Measurements from ENCODE around the gene TCF7L2. TPM values are rescaled to one million over a fixed set of nuclear protein-coding genes. Genes with fewer than 3 reads are reported as not detected.
A peak's percentile ranks its signal among the peaks of the same experiment; 100 is the strongest.

Gene TCF7L2
- polyA plus RNA-seq, 3 donors = 2.1 to 23.5 (median 6.1) TPM

- Histone ChIP-seq H4K20me1 (ENCODE audit: insufficient read depth, low read length) (no peaks in the 10 kb centered on the region), H3K4me2 (replicated peaks; ENCODE audit: extremely low read depth, low read length, poor library complexity, severe bottlenecking) (no peak overlapping the region), H3K27ac (ENCODE audit: low read depth in 1 of 2, low read length in 2 of 2) (no peak overlapping the region), H3K9ac (ENCODE audit: insufficient read depth, low read length, poor library complexity, severe bottlenecking) (no peak overlapping the region), H3K4me3 (replicated peaks in 1 of 3; ENCODE audit: low read depth in 2 of 3, low read length in 3 of 3) (no peak overlapping the region), H3K4me1 (ENCODE audit: control insufficient read depth in 1 of 2, insufficient read depth in 2 of 2, low read length in 2 of 2) (peaks cover 22 to 34% of the 10 kb centered on the region in 2 donors), H3K9me3 (replicated peaks in 1 of 2; ENCODE audit: control insufficient read depth in 1 of 2, insufficient read depth in 1 of 2, low read length in 2 of 2) (no peaks in the 10 kb centered on the region), H3K79me2 (ENCODE audit: insufficient read depth, low read length) (no peaks in the 10 kb centered on the region), H2AFZ (ENCODE audit: insufficient read depth, low read depth, low read length, poor library complexity, severe bottlenecking) (no peak overlapping the region), H3K36me3 (replicated peaks in 1 of 2; ENCODE audit: control insufficient read depth in 1 of 2, insufficient read depth in 2 of 2, low read length in 2 of 2) (peaks cover 33 to 60% of the 10 kb centered on the region in 2 donors), H3K27me3 (ENCODE audit: control insufficient read depth in 2 of 2, insufficient read depth in 2 of 2, low read length in 2 of 2) (no peaks in the 10 kb centered on the region)
- H3K27me3 Mint-ChIP-seq (ENCODE audit: low read depth in 3 of 3) = peaks cover 0 to 6% (median 0%) of the 10 kb centered on the region in 3 donors
- no peak overlapping the region for H3K4me3 Mint-ChIP-seq
- H3K36me3 Mint-ChIP-seq = peaks cover 56 to 73% of the 10 kb centered on the region in 2 donors
- intact Hi-C loops (cut with micrococcal nuclease) = no loop called here
- DNase-seq = peak in 1 of 3 donors; percentile 23
- TF ChIP-seq, protein P1, sequence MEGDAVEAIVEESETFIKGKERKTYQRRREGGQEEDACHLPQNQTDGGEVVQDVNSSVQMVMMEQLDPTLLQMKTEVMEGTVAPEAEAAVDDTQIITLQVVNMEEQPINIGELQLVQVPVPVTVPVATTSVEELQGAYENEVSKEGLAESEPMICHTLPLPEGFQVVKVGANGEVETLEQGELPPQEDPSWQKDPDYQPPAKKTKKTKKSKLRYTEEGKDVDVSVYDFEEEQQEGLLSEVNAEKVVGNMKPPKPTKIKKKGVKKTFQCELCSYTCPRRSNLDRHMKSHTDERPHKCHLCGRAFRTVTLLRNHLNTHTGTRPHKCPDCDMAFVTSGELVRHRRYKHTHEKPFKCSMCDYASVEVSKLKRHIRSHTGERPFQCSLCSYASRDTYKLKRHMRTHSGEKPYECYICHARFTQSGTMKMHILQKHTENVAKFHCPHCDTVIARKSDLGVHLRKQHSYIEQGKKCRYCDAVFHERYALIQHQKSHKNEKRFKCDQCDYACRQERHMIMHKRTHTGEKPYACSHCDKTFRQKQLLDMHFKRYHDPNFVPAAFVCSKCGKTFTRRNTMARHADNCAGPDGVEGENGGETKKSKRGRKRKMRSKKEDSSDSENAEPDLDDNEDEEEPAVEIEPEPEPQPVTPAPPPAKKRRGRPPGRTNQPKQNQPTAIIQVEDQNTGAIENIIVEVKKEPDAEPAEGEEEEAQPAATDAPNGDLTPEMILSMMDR (IDR thresholded peaks at IDR 0.05) = no peak
- H3K9me3 Mint-ChIP-seq = peaks cover 0 to 2% (median 0%) of the 10 kb centered on the region in 7 donors
- H3K4me1 Mint-ChIP-seq = peaks cover 31% of the 10 kb centered on the region
- 88% methylated on average over 9 of the region's 10 CpGs for WGBS (ENCODE audit: insufficient coverage)
- H3K27ac Mint-ChIP-seq = peak overlapping the region in 1 of 7 donors; percentile 70
These were observed 210.6 kb downstream of the TCF7L2 start for GRCh38 chr10:113160641-113161040.

DNA sequence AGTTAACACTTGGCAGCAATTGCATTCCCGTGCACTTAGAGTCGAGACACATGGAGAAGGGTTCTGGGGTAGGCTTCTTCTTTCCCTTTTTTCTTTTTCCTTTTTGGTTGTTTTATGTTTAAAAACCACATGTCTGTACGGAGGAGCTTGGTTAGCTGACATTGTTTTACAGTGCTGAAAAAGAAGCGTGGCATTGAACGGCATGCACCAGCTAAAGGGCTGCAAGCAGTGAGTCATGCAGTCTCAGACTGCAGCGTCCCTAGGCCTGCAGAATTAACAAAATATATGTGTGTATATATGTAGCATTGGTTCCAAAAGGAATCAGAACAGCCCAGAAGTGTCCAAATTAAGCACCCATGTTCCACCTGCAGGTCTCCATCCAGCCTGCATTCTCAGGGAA is 211.0 kb downstream of the TCF7L2 start:
- WGBS (ENCODE audit: insufficient coverage) = 100% methylated on average over 3 of the region's 6 CpGs
- Histone ChIP-seq H2AFZ (ENCODE audit: insufficient read depth, low read depth, low read length, poor library complexity, severe bottlenecking) (no peak overlapping the region), H3K4me1 (ENCODE audit: control insufficient read depth in 1 of 2, insufficient read depth in 2 of 2, low read length in 2 of 2) (peaks cover 22 to 34% of the 10 kb centered on the region in 2 donors), H3K4me3 (replicated peaks in 1 of 3; ENCODE audit: low read depth in 2 of 3, low read length in 3 of 3) (no peak overlapping the region), H3K4me2 (replicated peaks; ENCODE audit: extremely low read depth, low read length, poor library complexity, severe bottlenecking) (no peak overlapping the region), H3K27ac (ENCODE audit: low read depth in 1 of 2, low read length in 2 of 2) (no peak overlapping the region), H3K27me3 (ENCODE audit: control insufficient read depth in 2 of 2, insufficient read depth in 2 of 2, low read length in 2 of 2) (no peaks in the 10 kb centered on the region), H3K79me2 (ENCODE audit: insufficient read depth, low read length) (no peaks in the 10 kb centered on the region), H3K9me3 (replicated peaks in 1 of 2; ENCODE audit: control insufficient read depth in 1 of 2, insufficient read depth in 1 of 2, low read length in 2 of 2) (no peaks in the 10 kb centered on the region), H3K36me3 (replicated peaks in 1 of 2; ENCODE audit: control insufficient read depth in 1 of 2, insufficient read depth in 2 of 2, low read length in 2 of 2) (peaks cover 32 to 58% of the 10 kb centered on the region in 2 donors), H3K9ac (ENCODE audit: insufficient read depth, low read length, poor library complexity, severe bottlenecking) (no peak overlapping the region), H4K20me1 (ENCODE audit: insufficient read depth, low read length) (no peaks in the 10 kb centered on the region)
- TF ChIP-seq, protein P1 (IDR thresholded peaks at IDR 0.05) = no peak
- peak overlapping the region in 1 of 7 donors; percentile 70 for H3K27ac Mint-ChIP-seq
- intact Hi-C loops (cut with micrococcal nuclease) = no loop called here
- H3K9me3 Mint-ChIP-seq = peaks cover 0 to 2% (median 0%) of the 10 kb centered on the region in 7 donors
- peaks cover 31% of the 10 kb centered on the region for H3K4me1 Mint-ChIP-seq
- DNase-seq = no peak
- H3K27me3 Mint-ChIP-seq (ENCODE audit: low read depth in 3 of 3) = peaks cover 0 to 6% (median 0%) of the 10 kb centered on the region in 3 donors
- no peak overlapping the region for H3K4me3 Mint-ChIP-seq
- peaks cover 58 to 72% of the 10 kb centered on the region in 2 donors for H3K36me3 Mint-ChIP-seq
